Caki2 (cell line): ENCODE data around the gene AOX1. TPM values are rescaled to one million over a fixed set of nuclear protein-coding genes. Genes with fewer than 3 reads are reported as not detected.
A peak's percentile ranks its signal among the peaks of the same experiment; 100 is the strongest.
"Not testable (repeated sequence)": the region's sequence is repeated elsewhere in the genome, so short reads cannot be mapped to it uniquely, and the experiment has no call there.

Experiments used
- DNase-seq: peaks from one replicate; pipeline ENCODE4 v3.0.0-alpha.2; 2015; ENCODE audit warnings: low read depth
- in situ Hi-C: cut with HindIII; loops from 2 replicates; pipeline ENCODE4 v1.10.0; 2016; ENCODE audit warnings: low sequenced_read_pairs, low pct_unique_long_range_greater_than_20kb, mixed read lengths
- total RNA-seq: library from RNA; depleted of rRNA; stranded (reverse); fragments of >200 nt; shearing (Covaris generic); gene quantifications from 2 replicates; pipeline ENCODE4 v1.2.3, GENCODE V29; 2014; ENCODE audit warnings: low replicate concordance; rRNA removed

The AOX1 gene
- 0.14 TPM in 1 of 2 replicates, not detected in the other for total RNA-seq

DNA sequence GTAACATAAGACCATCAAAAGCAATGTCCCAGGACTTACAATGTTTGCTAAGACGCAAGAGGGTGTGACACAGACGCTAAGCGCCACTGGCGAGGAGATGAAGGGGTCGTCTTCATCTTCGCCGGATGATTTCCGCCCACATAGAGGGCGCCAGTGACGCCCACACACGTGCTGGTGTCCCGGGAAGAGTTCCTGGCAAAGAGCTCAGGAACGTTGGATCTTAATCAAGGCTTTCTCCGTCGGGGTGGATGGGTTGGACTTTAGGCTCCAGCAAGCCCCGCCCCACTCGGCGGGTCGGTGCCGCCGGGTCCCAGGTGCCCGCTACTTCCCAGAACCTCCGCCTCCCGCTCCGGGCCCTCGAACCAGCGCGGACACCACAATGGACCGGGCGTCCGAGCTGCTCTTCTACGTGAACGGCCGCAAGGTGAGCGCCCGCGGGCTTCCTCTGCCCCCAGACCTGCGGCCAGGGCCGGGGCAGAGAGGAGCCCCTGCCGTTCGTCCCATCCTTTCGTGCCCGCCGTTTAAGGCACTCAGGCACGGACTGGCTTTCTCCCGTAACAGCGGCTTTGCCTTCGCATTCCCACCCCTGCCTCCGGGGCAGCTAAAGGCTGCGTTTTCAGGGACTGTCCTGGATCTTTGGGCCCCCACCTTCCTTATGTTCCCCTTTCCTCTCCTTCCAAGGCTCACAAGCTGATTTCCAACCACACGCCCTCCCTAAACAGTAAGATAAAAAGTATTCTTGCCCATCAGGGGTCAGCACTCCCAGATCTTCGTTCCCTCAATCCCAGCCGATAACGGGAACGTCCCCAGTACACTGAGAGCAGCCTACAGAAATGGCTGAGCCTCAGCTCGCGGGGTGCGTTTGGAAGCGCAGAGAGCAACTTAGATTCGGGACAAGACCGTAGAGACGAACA is at the start of gene AOX1:
TSS of gene AOX1 (plus strand) at position 285 of the 914 bp plus-strand sequence. CDS start at position 380, 95 bp downstream.
- in situ Hi-C loops, result no loop called here
- DNase-seq, result no peak

DNA sequence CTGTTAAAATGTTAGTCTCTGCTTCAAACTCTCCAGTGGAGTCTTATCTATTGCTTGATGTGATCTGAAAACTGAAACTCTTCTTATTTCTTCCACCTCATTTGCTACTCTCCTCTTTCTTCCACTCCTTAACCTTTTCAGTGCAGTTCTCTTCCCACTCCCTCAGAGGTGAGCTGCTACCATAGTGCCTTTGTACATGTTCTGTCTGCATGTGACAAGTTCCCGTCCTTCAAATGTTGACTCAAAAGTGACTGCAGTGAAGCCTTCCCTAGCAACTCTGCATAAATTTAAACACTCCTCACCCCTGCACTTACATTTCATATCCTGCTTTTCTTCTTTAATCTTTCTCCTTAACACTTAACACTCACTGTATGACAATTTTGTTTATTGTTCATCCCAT is 47.7 kb upstream of the AOX1 start:
- DNase-seq, result no peak
- in situ Hi-C loops, result no loop called here

DNA sequence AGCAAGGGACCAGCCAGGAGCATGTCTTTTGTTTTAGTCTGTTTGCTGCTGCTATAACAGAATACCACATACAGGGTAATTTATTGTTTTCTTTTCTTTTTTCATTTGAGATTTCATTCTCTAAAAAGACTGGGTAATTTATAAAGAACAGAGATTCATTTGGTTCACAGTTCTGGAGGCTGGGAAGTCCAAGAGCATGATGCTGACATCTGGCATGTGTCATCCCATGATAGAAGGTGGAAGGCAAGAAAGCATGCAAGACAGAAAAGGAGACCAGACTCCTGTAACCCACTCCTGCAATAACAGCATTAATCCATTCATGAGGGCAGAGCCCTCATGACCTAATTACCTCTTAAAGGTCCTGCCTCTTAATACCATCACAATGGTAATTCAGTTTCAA is 45.0 kb upstream of the AOX1 start:
- in situ Hi-C loops, result no loop called here
- DNase-seq, result no peak

DNA sequence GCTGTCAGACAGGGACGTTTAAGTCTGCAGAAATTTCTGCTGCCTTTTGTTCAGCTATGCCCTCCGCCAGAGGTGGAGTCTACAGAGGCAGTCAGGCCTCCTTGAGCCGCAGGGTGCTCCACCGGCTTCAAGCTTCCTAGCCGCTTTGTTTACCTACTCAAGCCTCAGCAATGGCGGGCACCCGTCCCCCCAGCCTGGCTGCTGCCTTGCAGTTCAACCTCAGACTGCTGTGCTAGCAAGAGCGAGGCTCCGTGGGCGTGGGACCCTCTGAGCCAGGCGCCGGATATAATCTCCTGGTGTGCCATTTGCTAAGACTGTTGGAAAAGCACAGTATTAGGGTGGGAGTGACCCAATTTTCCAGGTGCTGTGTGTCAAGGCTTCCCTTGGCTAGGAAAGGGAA is 19.2 kb upstream of the AOX1 start:
- DNase-seq, in situ Hi-C loops: not testable (repeated sequence)

DNA sequence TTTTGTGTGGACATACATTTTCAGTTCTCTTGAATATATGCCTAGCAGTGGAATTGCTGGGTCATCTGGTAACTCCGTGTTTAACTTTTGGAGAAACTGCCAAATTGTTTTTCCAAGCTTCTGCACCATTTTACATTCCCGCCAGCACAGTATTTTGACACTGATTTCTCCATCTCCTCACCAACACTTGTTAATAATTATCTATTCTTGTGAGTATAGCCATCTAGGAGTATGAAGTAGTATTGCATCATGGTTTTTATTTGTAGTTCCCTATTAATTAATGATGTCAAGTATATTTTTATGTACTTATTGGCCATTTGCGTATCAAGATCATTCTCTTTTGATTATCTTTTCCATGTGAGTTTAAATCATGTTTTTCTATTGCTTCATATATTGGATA is 17.9 kb upstream of the AOX1 start:
- no peak for DNase-seq
- in situ Hi-C loops, result no loop called here

DNA sequence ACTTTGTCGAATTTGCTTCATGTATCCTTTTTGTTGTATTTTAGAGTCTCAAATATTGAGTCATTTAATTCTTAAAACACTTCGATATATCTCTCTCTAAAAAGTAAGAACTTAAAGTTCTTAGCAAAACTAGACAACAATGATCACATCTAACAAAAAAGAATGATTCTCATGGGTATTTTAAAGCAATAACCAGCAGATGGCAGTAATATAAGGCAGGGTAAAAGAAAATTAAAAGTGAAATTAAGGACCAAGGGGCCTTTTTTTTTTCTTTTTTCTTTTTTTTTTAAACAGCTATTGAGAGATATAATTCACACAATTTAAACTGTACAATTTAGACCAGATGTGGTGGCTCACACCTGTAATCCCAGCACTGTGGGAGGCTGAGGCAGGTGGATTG is 9.9 kb upstream of the AOX1 start:
- no peak for DNase-seq
- in situ Hi-C loops, result no loop called here

DNA sequence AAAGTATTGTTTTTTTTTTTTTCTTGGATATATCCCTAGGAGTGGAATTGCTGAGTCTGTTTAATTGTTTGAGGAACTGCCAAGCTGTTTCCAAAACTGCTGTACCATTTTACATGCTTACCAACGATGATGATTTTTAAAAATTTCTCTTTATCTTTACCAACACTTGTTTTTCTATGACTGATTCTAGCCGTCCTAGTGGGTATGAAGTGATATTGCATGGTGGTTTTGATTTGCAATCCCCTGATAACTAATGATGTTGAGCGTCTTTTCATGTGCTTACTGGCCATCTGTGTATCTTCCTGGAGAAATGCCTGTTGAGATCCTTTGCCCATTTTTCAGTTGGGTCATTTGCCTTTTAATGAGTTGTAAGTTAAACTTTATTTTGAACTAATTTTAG is 8.8 kb upstream of the AOX1 start:
- no peak for DNase-seq
- in situ Hi-C loops, result no loop called here

DNA sequence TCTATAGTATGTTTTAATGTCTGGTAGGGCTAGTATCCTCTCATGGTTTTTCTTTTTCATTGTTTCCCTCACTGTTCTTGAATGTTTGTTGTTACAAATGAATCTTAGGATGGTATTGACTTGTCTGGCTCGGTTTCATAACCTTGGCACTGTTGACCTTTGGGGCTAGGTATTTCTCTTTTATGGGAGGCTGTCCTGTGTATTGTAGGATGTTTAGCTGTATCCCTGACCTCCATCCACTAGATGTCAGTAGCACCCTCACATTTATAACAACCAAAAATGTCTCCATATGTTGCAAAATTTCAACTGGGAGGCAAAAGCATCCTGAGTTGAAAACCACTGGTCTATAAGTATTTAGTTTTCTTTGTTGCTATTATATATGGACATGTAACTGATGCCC is 7.0 kb upstream of the AOX1 start:
- peak; percentile 18 for DNase-seq
- in situ Hi-C loops, result no loop called here

DNA sequence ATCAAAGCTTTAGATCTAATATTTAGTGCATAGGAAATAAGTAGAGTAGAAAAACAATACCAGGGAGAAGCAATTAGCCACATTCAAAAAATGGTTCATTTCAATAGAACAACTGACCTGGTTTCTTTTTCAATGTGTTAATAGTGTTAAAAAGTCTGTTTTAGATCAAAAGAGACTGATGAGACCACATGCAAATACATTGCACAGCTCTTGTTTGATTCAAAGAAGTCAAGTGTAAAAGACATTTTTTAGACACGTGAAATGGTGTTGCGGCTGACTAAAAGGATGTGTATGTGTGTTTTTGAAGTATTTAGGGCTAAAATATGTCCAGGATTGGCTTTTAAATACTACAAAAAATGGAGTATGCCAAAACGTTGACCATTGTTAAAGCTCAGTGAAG is 1.2 kb upstream of the AOX1 start:
- no peak for DNase-seq
- in situ Hi-C loops, result no loop called here

DNA sequence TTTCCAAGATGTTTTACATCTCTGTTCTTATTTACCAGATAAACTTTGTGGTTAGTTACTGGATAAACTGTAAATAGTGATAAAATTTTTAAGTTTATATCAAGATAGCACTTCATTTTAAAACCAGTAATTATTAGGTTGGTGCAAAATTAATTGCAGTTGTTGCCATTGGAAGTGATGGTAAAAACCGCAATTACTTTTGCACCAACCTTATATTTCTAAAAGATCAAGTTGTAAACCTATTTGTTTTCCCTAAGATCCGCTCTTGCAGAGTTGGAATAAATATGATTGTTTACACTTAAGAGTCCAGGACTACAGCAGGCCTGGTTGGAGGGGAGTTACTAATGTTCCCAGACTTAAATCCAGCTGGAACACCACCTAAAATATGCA is 479 bp upstream of the AOX1 start:
- no peak for DNase-seq
- in situ Hi-C loops, result no loop called here

DNA sequence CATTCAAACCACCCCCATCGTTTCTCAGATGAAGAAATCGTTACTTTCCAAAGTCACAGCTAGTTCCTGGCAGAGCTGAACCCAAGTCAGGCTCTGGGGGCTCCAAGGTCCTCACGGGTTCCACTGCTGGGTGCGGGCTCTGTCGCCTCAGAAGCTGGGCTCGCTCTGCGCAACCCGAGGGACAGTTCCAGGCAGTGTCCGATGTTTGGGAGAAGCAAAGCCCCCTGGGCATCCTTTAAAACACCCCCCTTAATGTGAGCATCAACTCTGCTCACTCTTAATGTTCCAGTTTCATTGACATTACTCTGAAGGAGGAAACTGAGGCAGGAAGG is 796 bp downstream of the AOX1 start:
- in situ Hi-C loops, result no loop called here
- no peak for DNase-seq

DNA sequence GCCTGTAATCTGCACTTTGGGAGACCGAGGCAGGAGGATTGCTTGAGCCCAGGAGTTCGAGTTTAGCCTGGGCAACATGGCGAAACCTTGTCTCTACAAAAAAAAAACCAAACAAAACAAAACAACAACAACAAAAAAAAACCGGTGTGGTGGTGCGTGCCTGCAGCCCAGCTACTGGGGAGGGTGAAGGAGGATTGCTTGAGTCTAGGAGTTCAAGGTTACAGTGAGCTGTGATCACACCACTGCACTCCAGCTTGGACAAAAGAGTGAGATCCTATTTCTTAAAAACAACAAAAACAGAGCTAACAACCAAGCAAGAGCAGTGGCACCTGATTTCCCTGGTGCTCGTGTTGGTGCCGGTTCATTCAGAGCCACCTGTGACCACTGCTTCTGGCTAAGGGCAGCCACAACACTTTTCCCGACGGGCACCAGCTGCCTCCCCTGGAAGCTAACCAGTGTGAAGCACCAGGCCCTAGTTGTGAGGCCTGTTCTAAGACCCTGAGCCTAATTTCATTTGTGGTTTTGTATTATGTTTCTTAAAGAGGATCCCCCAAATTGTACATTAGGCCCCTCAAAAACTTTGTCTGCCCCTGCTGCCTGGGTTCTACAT is 1.3 kb downstream of the AOX1 start:
- no peak for DNase-seq

DNA sequence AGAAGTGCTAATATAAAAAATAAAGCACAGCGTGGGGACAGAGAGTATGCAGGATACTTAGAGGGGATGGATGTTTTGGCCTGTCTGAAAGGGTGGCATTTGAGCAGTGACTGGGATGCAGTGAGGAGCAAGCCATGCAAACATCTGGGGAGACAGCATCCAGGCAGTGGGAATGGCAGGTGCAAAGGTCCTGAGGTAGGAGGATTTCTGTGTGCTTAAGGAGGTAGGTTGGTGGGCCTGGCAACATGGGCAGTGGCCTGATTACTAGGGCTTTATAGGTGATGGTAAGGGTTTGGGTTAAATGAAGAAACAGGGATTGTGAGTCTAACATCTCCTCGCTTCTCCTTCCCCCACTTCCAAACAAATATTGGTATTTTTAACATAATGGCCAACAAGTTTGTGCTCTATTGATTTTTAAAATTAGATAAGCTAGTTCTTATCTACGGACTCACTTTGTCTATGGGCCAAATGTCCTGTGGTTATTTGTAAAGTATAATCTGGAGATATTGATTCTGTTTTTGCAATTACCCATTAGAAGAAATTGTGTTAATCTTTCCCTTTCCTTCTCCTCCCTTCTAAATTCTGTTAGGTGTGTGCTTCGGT is 2.4 kb downstream of the AOX1 start:
- DNase-seq, result no peak

More for the DNA sequence above, 1.3 kb downstream of the AOX1 start:
- in situ Hi-C loops, result no loop called here

DNA sequence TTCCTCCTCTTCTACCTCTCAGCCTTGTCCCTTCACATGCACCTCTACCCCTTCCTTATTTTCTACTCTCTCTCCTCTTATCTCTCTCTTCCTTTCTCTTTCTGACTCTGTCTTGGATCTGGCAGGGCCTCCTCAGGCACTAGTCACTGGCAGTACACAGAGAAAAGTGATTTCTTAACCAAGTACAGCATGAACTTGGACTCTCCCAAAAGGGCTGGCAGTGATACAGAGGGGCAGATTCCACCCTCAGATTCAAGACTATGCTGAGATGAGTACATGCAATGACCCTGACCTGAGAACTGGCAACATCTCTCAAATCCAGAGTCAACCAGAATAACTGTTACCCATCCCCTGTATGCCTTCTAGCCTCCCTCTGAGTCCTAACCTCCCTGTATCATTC is 4.3 kb downstream of the AOX1 start:
- no peak for DNase-seq
- in situ Hi-C loops, result no loop called here

More for the DNA sequence above, 2.4 kb downstream of the AOX1 start:
- in situ Hi-C loops, result no loop called here

DNA sequence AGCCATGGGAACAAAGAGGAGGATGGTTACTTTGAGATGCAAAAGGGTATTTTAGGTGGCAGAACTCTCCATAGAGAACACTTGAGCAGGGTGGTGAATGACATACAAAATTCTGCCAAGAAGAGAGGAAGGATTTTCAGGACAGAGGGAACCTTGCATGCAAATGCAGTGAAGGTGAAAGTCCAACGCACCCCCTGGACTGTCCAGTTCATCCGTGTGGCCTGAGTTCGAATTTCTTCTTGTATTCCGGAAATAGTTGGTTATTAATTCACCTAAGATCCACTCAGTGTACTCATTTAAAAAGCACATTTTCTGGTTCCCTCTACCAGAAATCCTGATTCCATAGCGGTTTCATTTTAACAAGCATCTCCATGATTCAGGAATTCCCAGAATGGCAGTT is 5.5 kb downstream of the AOX1 start:
- in situ Hi-C loops, result no loop called here
- DNase-seq, result no peak

DNA sequence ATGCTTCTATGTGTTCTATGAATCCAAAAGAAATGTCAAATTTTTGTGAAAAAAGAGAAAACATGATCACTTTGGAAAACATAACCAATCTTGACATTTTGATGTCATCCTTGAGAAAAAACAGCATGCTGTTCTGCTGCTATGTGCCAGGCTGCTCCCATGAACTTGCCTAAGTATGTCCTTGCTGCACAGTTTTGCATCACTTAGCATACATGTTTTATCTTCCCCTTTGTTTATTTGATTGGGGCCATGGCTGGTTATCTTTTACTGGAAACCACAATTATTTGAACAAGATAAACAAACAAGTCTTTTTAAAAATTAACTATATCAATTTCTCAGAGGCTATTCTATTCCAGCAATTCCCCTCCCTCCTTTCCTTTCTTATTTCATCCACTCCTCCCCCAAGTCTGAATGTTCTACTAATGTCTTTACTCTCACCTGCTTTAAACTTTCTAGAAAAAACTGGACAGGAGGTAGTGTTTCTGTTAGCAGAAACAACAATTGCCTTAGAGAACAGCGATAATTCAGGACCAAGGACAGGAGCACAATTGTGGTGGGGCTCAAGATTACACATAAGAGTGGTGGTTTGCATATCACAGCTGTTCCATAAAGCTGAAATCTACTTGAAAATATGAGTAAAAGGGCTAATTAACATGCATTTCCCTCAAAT is 6.7 kb downstream of the AOX1 start:
- peak; percentile 67 for DNase-seq
- in situ Hi-C loops, result no loop called here

DNA sequence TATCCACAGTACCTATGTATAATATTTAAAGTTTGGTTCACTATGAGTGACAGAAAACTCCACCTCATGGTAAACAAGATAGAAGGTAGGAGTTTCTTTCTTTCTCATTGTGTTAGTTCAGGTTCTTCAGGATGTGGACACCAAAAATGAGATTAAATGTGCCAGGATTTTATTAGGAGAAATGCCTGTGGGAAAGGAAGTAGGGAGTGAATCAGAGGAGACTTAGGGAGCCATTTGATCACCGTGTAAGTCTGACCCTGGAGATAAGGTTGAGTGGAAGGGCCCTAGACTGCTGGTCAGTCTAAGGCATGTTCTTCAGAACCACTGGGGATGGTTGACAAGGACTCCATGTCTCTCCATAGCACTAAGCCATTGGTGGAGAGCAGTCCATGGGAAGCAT is 8.1 kb downstream of the AOX1 start:
- in situ Hi-C loops, result no loop called here
- DNase-seq, result no peak

DNA sequence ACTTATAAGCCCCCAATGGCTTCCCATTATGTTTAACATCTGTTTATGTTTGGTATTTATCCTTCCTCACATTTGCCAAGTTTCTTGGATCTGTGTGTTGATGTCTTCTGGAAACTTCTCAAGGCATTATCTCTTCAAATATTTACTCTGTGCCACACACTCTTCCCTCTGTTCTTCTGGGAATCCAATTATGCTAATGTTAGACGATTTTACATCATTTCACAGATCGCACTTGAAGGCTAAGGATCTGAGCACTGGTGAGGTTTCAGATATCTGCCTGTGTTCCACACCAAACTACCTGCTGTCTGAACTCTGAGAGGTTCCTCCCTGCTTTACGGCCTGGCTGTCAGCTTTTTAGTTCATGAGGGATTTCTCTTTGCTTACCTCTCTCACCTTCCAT is 10.1 kb downstream of the AOX1 start:
- in situ Hi-C loops, result no loop called here
- no peak for DNase-seq
